DMS53 treated with DMSO at 0.1 percent for 48 hours (cell line): Measurements from ENCODE around the gene ATP2B3.

Experiments
- DNase-seq: peaks from one replicate; lab custom pipeline; 2025; ENCODE audit not compliant: unreplicated experiment; lab: John Stamatoyannopoulos, UW

The ATP2B3 gene

DNA sequence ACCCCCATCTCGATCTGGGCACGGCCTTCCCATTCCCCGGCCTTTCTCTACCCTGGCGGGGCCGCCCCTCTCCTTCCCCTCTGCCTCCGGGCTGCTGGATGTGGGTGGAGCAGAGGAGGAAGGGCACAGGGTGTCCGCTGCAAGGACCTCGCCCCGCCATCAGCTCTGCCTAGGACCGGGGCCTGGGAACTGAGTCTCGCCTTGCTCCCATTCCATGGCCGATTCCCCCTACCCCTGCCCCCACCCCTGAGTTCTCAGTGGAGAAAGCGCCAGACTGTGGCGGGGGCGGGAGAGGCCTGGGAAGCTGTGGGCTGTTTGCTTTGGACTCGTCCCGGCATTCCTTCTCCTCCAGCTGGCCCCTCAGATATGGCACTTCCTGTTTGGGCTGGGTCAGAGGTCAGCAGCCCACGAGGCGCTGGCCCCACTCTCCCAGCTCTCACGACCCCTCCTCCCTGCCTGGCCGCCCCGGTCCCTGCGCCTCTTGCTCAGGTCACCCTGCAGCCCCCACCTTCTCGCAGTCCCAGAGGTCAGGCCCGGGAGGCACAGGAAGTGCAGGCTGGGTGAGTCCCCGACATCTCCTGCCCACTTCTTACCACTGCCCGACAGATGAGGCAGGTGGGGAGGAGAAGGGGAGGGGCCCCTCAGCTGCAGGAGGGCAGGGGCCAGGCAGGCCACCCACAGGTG is 29.1 kb upstream of the ATP2B3 start:
- DNase-seq = no peak

DNA sequence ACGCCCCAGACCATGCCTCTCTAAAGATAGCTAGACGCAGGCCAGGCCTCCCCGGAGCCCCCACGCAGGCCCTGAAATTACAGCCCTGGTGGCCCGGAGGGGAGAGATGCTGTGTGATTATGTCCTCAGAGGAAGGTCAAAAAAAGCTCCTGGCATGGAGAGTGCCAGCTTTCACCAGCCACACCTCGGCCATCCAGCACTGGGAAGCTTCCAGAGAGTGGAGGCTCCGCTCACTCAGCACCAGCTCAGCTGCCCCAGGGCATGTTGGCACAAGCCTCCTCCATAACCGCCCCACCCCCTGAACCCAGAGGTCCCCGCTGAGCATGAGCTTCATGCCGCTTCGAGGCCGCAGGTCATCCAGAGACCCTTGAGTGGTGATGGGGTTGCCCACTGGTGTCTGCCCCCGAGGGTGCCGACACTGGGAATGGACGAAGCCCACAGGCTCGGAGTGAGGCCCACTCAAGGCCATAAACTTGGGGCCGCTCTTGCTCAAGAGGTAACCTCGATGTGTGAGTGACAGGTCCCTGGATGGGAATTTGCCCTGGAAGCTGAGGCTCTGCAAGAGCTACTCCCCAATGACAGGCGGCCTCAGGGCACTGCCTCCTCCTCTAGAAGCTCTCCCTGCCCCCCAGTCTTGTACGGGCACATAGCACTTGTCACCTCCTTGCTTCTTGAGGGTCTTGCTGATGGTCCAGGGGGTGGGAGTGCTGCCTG is 27.1 kb upstream of the ATP2B3 start:
- DNase-seq = no peak

DNA sequence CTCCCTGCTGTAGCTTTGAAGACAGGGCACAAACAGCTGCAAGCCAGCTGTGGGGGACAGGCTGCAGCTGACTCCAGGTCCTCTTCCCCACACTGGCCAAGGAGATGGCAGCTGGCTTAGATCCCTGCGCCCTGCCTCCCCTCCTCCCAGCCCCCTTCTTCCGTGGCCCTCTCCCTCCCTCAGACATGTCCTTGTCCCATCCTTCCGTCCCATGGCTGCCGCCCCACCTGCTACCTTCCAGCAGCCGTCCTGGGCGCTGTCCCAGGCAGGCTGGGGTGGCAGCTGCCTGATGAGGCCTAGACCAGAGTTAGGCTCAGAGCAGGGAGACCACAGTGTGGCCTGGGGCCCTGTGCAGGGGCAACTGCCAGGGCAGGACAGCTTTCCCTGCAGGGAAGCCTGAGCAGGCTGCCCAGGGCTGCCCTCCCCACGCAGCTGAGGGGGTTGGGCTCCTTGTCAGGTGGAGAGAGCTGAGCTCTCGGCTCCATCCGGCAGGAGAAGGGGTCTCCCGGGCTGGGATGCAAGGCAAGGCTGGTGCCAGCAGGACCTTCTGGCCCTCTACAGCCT is 26.0 kb upstream of the ATP2B3 start:
- DNase-seq = no peak

DNA sequence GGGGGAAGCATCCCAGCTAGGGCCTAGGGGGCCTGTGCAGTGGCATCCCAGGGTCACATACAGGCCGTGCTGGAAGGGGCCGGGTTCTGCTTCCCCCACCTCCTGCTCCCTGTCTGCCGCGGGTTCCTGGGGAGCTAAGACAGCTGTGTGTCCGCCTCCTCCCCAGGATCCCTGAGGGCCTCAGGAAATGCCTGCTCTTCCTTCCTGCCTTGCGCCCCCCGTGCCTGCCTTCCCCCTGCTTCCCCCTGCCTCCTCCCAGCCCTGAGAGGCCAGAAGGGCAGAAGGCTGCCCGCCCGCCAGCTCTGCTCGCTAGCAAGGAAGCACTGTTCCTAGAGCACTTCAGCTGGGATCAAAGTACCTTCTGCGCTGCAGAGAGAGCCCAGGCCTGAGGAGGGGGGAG is 25.5 kb upstream of the ATP2B3 start:
- DNase-seq = no peak

DNA sequence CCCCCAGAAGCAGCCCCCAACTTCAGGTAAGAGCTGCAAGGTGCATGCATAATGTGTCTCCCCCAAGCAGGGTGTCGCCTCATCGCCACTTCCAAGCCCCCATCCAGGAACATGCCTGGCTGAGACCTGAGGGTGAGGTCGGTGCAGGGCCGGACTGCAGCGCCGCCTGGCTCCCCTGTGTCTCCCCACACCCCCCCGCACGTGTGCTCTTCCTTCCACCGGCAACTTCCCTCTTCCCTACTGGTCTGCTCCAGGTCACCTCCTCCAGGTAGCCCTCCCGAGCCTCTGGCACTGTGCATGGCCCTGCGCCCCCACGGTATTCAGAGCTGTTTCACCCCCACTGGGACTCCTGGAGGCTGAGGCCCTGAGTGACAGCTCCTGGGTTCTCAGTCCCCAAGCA is 24.9 kb upstream of the ATP2B3 start:
- DNase-seq = no peak

DNA sequence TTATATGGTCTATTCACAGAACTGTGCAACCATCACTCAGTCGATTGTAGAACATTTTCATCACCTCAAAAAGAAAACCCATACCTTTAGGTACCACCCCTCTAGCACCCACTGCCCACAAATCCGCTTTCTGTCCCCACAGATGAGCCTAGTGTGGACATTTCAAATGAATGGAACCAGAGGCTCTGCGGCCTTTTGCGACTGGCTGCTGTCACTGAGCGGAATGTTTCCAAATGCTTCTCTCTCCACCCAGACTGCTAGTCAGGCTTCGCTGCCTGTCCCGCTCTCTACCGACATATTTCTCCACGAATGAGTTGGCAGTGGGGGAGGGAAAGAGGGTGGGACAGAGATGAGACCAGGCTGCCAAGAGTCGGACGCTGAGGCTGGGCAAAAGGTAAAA is 24.4 kb upstream of the ATP2B3 start:
- DNase-seq = no peak

DNA sequence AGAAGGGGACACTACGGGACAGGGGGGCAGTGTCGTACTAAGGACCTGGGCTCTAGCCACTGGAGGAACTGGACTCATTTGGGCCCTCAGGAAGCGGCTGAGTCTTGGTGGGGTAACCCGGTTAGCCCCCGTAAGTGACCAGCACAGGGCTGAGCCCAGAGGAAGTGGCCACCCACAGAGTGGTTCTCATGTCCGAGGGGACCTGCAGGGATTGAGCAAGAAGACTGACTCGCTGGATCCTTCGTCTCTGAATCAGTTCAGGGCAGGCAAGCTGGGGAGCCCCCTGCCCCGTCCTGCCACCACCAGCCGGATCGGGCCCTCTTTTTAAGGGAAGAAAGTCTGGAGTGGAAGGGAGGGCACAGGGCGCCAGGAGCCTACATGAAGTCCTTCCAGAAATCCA is 23.4 kb upstream of the ATP2B3 start:
- no peak for DNase-seq

DNA sequence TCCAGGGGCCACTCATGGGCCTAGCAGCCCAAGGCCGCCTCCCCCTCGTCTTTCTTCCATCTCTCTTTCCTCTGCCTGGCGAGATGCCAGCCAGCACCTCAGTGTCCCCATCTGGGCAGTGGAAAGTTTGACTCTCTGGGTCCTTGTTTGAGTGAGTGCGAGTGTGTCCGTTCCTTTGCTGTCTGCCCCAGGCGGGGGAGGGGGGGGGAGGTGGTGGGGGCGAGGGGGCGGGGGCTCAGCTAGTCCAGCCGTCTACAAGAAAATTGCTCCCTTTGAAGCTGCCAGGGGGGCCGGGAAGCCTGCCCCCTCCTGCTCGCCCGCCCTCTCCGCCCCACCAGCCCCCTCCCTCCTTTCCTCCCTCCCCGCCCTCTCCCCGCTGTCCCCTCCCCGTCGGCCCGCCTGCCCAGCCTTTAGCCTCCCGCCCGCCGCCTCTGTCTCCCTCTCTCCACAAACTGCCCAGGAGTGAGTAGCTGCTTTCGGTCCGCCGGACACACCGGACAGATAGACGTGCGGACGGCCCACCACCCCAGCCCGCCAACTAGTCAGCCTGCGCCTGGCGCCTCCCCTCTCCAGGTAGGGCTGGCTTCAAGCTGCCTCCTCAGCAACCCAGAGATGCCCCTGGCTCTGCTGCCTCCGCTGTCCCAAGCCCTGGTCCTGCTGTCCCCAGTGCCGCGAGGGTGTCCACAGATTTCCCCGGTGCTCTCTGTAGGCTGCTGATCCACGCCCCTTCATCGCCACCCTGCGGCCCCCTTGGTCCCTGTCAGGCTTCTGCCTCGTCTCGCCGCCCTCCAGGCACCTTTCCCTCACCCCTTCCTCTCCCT is 22.7 kb upstream of the ATP2B3 start, which contains the start of gene BGN:
Gene BGN, plus strand, starts transcription at position 440 of the 821 bp plus-strand sequence. CDS start 9,652 bp downstream, outside the sequence.
- no peak for DNase-seq

DNA sequence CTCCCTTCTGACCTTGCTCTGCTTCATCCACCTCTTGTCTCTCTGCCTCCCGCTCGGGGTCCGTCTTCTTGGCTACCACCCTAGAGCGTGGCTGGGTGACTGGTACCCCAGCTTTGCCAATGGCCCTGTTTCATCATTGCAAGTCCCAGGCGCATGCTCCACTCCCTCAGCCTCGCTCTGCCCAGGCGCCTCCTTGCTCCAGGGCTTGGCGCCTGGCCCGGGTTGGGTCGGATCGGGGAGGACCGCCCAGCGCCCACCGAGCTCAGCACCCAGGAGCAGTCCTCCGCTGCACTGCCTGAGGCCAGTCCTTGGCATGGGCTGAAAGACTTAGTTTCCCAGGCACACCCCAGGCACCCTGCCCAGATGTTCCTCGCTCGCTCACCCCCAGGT is 22.1 kb upstream of the ATP2B3 start:
- DNase-seq = no peak

DNA sequence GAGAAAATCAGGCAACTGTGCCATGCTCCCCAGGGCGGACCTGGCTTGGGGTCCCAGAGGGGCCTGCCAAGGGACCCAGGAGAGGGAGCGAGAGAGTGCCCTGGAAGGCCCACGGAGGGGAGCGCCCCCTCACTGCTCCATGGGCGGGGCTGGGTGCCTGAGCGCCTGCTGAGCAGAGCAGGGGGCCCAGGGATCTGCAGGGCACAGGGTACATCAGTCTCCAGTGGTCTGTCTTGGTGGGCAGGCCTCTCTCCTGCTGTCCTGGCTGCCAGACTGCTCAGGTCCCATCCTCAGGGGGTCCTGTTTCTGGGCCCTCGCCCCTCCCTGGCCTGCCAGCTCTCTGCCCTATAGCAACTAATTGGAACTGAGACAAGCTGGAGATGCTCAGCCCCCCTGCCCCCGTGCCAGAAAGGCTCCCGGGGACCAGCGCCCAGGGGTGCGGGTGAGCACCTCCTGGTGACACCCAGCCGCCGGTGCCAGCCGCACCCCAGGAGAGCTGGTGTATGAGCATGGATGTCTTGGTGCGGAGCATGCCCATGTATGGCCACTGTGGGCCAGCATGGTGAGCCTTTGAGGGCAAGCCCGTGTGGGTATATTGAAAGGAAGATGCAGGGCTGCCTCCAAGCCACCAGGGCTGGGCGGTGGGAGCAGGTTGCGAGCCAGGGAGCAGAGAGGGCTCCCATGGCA is 21.4 kb upstream of the ATP2B3 start:
- no peak for DNase-seq

DNA sequence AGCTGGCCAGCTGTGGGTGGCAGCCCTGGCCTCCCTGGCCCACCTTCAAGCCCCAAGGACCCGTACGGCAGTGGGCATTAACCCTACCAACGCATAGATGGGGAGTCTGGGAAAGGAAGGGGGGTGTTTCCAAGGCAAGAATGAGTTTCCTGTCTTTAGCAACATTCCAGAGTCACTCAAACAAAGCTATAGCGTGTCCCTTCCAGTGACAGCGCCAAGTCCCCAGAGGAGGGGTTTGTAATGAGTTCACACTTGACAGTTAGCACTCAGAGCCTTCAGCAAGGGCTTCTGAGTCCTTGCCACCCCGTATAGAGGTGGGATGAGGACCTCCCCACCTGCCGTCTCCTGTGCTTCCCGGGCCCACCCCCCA is 20.9 kb upstream of the ATP2B3 start:
- DNase-seq = no peak

DNA sequence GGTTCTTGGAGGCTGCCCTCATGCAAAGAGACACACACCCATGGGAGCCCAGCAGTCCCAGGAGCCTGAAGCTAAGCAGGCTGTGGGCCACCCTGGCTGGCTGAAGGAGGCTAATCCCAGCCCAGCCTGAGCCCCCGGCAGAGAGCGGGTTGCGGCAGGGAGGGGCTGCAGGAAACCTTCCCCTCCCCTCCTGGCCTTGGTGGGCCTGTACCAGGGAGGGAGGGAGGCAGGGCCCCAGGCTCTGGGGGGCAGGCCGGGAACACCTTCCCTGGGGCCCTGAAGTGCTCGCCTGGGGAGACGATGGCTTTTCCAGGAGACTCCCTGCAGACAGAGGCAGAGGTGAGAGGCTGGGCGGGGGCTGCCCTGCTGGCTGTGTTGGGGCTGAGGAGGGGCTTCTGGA is 19.0 kb upstream of the ATP2B3 start:
- no peak for DNase-seq

DNA sequence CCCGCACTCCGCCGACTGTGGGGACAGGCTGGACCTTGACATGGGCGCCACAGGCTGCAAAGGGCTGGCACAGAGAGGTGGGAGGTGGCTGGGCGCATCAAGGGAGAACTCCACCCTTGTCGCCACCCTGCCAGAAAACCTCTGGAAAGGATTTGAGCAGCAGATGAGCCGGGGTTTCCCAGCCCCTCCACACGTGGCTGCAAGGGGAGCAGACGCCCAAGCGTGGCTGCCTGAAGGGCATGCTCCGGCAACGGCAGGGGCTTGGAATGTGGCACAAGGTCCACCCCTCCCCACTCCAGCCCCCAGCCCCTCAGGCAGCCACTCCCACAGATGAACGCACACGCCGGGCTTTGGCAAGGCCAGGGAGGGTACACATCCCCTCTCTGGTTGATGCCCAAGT is 18.1 kb upstream of the ATP2B3 start:
- no peak for DNase-seq

DNA sequence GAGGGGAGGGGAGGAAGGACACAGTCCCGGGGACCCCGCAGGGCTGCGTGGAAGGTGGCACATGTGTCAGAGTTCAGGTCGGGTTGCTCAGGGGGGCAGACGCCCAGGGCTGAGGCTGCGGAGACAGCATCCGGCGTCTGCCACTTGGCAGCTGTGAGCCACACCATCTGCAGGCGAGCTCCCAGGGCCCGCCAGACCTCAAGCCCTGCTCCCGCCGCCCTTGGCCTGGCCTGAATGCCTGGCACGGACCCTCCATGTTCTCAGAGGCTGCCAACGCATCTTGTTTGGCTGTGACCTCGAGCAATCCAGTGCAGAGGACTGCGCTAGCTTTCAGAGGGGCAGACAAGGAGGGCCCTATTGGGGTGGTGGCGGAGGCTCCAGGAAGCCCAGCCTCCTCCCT is 17.6 kb upstream of the ATP2B3 start:
- DNase-seq = no peak

DNA sequence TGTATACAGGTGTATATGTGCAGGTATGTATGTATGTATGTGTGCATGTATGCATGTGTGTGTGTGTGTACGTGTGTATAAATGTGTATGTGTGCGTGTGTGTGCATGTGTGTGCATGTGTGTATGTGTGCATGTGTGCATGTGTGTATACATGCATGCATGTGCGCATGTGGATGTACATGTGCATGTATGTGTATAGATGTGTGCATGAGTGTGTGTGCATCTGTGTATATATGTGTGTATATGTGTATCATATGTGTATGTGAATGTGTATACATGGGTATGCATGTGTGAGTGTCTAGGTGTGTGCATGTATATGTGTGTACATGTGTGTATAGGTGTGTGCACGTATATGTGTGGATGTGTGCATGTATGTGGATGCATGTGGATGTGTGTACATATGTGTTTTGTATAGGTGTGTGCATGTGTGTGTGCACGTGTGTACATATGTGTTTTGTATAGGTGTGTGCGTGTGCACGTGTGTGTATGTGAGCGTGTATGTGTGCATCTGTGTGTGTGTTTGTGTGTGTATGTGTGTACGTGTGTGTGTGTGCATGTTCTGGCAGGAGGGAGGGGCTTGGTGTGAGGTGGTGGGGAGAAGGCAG is 16.7 kb upstream of the ATP2B3 start:
- DNase-seq = no peak

DNA sequence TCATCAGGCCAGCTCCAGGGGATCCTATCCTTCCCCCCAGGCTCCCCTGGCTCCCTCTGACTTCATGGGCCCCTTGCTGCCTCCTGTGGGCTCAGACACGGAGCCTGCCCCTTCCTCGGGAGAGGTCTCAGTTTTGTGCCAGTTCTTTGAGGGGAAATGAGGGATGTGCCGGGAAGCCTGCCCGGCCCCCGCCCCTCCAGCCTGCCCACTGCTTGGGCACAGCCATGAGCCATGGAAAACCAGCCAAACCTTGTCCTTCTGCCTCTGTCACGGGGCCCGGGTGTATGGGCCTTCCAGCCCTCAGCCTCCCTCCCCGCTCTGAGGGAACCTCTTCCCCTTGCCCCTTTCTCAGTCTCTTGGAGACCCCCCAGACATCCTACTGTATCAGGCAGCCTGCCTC is 15.9 kb upstream of the ATP2B3 start:
- no peak for DNase-seq

DNA sequence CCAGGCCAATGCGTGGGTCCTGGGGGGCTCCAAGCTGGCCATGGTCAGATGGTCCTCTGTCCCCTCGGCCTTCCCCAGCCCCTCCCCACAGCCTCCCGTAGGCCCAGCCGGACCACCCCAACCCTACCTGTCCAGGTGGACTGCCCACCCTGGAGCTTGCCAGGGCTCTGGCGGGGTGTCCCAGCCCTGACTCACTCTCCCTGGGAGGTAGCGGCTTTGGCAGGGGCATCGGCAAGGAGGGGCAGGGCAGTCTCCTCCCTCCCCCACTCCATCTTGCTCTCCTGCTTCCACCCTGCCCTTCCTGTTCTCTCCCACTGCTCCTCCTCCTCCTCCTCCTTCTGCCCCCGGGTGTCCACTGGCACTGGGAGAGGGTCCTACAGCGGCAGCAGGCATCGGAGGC is 15.3 kb upstream of the ATP2B3 start:
- DNase-seq = no peak

DNA sequence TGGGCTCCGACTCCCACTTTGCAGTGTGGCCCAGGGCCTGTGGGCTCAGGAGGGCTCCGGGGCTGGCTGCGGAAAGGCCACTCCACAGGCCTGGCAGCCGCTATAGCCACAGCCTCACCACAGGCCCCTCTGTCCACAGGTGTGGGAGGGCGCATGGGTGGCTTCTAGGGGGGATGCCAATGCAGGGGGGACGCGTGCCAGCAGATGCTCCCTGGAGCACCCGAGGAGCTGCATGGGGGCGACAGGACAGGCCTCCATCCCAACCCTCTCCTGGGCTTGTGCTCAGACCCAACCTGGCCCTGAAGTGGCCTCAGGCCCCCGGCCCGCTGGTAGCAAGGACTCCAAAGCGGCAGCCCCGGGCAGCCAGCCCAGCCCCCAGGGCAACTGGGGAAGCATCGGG is 14.6 kb upstream of the ATP2B3 start:
- no peak for DNase-seq

DNA sequence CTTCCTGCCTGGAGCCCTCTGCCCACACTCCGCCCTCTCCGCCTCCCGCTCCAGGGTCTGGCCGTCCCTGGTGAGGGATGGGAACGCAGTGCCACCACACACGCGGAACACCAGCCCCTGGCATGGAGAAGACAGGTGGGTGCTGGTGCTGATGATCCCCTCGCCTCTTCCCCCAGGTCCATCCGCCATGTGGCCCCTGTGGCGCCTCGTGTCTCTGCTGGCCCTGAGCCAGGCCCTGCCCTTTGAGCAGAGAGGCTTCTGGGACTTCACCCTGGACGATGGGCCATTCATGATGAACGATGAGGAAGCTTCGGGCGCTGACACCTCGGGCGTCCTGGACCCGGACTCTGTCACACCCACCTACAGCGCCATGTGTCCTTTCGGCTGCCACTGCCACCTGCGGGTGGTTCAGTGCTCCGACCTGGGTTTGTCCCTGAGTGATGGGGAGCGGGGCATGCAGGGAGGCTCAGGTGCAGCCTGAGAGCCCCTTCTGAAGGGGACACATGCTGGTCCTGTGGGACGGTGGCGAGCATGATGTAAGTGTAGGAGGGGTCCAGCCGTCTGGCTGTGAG is 12.9 kb upstream of the ATP2B3 start:
- no peak for DNase-seq

DNA sequence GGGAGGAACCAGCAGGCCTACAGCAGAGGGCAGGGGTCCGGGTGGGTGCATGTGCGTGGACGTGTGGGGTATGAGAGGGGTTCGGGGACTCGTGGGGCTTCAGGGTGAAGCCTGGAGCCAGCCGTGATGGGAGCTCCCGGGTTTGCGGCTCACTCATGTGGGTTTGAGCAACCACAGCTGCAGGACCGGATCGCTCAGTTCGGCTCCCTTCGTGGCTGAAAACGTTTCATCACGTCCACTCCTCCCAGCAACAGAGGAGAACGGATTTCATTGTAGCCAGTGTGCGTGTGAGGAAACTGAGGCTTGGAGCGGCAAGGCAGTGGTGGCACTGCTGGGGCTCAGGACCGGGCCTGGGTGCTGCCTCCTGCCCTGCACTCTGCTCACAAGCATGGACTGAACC is 12.1 kb upstream of the ATP2B3 start:
- DNase-seq = no peak
